ENCODE results near the gene ZNF136.

DNA sequence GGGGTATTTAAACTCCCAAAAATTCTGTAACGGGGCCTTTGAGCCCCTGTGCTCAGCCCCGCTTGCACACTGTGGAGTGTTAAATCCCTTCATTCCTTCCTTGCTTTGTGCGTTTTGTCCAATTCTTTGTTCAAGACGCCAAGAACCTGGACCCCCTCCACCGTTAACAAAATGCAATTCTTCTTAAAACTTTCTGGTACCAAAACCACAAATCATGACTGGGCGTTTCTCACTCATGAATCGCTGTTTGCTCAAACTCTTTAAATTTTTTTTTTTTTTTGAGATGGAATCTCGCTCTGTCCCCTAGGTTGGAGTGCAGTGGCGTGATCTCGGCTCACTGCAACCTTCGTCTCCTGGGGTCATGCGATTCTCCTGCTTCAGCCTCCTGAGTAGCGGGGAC is 23.6 kb upstream of the ZNF136 start:
- TF ChIP-seq, protein P1, sequence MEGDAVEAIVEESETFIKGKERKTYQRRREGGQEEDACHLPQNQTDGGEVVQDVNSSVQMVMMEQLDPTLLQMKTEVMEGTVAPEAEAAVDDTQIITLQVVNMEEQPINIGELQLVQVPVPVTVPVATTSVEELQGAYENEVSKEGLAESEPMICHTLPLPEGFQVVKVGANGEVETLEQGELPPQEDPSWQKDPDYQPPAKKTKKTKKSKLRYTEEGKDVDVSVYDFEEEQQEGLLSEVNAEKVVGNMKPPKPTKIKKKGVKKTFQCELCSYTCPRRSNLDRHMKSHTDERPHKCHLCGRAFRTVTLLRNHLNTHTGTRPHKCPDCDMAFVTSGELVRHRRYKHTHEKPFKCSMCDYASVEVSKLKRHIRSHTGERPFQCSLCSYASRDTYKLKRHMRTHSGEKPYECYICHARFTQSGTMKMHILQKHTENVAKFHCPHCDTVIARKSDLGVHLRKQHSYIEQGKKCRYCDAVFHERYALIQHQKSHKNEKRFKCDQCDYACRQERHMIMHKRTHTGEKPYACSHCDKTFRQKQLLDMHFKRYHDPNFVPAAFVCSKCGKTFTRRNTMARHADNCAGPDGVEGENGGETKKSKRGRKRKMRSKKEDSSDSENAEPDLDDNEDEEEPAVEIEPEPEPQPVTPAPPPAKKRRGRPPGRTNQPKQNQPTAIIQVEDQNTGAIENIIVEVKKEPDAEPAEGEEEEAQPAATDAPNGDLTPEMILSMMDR (conservative IDR thresholded peaks at IDR 0.05 in 1 of 2, IDR thresholded peaks at IDR 0.05 in 1 of 2; ENCODE audit: low read depth in 1 of 2, low read length in 2 of 2), result no peak
- no peak for TF ChIP-seq EZH2 (IDR thresholded peaks at IDR 0.05; ENCODE audit: low read length, missing control alignments)

All from fibroblast of lung (primary cell).